Non-pigmented ciliary epithelial cell (primary cell): ENCODE measurements around the gene TOP1.
"Not testable (repeated sequence)": the region's sequence is repeated elsewhere in the genome, so short reads cannot be mapped to it uniquely, and the experiment has no call there.

ENCODE experiments used
- DNase-seq: peaks from one replicate; pipeline ENCODE4 v3.0.0-alpha.2; 2010; ENCODE audit warnings: low read depth

TOP1 gene

DNA sequence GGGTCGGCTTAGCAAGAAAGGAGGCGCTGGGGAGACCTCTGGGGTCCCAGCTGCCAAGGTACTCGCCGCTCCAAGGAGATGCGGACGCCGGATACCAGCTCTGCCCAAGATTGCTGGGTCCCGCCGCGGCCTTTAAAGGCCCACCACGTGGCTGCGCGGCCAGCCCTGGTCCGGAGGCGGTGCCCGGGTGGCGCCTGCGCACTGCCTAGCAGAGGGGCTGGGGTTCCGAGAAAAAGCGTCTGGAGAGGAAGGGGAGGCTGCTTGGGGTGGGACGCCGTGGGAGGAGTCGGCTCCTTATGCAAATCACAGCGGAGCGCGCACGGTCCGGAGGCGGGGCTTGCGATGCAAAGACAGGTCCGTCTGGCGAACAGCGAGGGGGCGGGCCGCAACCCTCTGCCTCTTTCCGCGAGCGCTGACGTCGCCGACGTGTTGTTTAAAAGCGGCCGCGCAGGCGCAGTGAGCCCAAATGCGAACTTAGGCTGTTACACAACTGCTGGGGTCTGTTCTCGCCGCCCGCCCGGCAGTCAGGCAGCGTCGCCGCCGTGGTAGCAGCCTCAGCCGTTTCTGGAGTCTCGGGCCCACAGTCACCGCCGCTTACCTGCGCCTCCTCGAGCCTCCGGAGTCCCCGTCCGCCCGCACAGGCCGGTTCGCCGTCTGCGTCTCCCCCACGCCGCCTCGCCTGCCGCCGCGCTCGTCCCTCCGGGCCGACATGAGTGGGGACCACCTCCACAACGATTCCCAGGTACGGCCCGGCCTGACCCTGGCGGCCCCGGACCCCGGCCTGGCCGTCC is at the start of gene TOP1:
TOP1 (plus strand) TSS at position 464 of the 791 bp plus-strand sequence; CDS start at position 710, 246 bp downstream.
- peak; percentile 99 for DNase-seq

DNA sequence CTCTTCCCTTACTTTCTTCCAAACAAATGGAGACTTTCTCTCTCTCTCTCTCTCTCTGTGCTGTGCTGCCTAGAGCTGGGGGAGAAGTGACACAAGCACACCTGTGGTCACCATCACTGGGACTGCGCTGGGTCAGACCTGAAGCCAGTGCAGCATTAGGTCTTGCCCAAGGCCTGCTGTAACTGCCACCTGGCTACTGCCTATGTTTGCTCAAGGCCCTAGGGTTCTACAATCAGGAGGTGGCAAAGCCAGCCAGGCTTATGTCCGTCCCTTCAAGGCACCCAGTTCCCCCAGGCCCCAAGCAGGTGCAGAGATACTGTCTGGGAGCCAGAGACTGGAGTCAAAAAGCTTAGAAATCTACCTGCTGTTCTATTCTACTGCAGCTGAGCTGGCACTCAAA is 49.4 kb upstream of the TOP1 start:
- no peak for DNase-seq

DNA sequence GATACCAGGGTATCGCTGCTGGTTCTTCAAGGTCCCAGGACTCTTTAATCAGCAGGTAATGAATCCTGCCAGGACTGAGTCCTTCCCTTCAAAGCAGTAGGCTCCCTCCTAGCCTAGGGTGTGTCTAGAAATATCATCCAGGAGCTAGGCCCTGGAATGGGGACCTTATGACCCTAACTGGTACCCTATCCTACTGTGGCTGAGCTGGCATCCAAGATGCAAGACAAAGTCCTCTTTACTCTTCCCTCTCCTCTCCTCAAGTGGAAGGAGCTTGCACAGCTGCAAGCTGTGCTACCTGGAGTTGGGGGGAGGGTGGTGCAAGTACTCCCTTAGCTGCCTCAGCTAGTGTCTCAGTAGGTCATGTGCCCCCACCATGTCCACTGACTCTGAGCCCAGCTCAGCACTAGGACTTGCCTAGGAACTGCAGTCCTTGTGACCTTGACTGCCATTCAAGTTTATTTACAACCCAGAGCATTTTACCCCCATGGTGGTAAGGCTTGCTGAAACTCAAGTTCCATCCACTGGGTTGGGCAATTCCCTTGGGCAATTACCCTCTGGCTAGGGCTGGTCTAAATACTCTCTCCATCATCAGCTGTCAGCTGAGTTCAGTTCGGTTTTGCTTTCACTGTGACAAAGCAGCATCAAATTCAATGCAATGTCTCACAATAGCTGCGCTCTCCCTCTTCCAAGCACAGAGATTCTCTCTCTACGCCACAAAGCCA is 48.4 kb upstream of the TOP1 start:
- DNase-seq, result no peak

DNA sequence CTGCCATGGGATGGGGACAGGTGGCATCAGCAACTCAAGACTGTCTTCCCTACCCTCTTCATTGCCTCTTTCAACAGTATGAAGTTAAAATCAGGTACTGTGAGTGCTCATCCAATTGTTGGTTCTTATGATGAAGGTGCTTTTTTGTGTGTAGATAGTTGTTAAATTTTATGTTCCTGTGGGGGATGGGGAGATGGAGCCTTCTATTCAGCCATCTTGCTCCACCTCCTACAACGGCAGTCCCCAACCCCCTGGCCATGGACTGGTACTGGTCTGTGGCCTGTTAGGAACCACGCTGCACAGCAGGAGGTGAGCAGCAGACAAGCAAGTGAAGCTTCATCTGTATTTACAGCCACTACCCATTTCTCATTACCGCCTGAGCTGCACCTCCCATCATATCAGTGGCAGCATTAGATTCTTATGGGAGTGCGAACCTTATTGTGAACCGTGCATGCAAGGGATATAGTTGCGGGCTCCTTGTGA is 47.8 kb upstream of the TOP1 start:
- no peak for DNase-seq

DNA sequence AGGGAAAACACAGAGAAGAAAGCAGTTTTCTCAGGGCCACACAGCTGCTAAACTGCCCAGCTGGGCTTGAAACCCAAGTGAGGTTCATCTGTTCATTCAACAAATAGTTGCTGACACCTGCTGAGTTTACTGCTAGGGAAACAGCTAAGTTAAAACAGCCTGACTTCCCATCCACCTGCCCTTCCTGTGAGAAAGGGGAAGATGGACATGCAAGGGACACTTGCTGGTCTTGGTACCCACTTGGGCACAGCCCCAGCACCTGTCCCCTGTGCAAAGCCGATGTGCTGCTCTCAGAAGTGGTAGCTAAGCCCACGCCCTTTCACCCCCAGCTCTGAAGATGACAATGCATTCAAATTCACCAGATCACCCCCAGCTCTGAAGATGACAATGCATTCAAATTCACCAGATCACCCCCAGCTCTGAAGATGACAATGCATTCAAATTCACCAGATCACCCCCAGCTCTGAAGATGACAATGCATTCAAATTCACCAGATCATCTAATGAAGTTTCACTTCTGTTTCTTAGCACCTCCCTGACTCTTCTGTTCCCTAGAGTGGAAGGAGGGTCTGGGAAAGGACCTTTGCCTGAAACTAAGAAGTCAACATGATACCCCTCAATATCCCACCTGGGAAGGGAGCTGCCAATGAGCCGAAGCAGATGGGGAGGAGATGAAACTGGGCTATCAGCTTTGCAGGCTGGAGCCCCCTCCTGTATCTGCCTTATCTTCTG is 46.0 kb upstream of the TOP1 start:
- DNase-seq, result no peak

DNA sequence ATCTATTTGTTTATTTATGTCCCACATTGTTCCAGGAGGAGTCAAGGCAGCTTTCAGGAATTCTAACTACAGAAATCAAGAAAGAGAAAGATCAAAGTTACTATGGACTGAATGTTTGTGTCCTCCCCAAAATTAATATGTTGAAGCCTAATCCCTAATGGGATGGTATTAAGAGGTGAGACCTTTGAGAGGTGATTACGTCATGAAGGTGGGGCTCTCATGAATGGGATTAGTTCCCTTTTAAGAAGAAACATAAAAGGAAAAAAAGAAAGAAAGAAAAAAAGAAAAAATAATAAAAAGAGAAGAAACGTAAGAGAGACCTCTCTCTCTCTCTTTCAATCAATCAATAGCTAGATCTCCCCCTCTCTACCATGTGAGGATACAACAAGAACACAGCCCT is 44.7 kb upstream of the TOP1 start:
- DNase-seq, result no peak

DNA sequence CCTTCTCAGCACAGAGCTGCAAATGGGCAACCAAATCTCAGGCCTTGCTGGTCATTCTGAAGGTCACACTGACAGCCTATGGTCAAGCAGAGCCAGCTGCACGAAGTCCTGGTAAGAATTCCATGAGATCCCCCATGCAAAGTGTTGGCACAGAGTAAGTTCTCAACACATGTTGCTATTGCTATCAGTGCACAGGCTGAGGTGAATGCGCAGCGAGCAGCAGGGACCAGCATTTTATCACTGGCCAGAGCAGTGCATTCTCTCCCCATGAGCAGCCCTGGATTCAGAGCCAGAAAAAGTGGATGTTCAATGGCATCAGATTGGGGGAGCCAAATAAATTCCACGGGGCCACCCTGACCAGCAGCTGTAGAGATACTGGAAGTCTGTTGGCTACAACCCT is 44.1 kb upstream of the TOP1 start:
- DNase-seq, result no peak

- no peak for DNase-seq
Measured at GRCh38 chr20:40986774-40987173, 41.8 kb upstream of the TOP1 start.

DNA sequence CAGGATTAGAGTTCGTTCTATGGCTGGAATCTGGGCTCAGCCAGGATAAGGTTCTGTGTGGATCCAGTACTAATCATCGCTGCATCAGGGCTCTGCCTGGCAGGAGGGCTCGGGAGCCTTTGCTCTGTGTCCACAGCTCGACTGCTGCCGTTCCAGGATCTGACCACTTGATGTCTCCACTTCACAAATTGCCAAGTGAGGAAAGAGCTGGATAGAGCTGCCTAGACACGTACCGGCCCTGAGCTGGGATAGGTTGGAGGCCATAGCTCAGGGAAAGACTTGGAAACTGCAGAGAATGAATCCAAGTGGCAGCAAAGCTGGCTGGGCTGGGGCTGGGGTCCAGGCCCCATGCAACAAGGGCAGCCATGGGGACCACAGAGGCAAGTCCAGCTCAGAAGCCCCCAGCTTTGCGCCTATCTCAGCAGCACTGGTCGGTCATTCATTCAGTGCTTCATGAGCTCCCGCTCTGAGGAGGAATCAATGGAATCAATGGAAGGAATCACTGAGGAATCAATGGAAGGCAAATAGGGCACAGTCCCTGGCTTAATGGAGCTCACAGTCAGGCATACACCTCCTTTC is 38.0 kb upstream of the TOP1 start:
- peak; percentile 72 for DNase-seq

GRCh38 chr20:40991181-40991889 is 37.3 kb upstream of the TOP1 start:
- no peak for DNase-seq

GRCh38 chr20:40992349-40993113 is 36.1 kb upstream of the TOP1 start:
- no peak for DNase-seq

DNA sequence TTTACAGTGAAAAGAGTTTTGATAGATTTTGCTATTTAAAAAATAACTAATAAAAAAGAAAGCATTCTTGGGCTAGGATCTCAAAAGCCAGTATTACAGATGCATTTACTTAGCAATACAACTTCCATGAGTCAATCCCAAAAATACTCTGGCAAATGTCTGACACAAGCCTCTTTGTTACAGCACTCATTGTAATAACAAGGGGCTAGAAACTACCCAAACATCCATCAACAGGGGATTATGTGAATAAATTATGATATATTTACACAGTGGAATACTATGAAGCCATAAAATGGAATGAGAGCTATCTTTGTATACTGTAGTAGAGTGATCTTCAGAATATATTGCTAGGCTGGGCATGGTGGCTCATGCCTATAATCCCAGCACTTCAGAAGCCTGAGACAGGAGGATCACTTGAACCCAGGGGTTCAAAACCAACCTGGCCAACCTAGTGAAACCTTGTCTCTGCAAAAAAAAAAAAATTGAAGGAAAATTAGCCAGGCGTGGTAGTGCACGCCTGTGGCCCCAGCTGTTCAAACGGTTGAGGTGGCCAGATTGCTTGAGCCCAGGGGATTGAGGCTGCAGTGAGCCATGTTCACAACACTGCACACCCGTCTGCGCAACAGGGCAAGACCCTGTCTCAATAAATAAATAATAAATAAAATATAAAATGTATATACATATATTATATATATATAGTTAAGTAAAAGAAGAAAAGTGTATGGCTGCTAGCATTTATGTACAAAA is 34.7 kb upstream of the TOP1 start:
- DNase-seq, result no peak

DNA sequence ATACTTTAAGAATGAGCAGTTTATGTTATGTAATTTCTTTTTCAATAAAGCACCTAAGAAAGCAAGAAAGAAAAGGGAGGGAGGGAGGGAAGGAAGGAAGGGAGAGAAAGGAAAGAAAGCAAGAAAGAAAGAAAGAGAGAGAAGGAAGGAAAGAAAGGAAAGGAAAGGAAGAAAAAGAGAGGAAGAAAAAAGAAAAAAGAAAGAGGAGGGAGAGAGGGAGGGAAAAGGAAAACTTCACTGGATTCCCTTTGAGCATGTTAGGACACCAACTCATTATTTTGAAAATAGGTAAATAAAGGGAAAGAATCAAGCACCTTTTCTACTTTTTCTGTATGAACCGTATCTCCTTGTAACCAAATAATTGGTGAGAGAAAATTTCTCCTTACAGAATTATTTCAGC is 32.3 kb upstream of the TOP1 start:
- DNase-seq, result no peak

DNA sequence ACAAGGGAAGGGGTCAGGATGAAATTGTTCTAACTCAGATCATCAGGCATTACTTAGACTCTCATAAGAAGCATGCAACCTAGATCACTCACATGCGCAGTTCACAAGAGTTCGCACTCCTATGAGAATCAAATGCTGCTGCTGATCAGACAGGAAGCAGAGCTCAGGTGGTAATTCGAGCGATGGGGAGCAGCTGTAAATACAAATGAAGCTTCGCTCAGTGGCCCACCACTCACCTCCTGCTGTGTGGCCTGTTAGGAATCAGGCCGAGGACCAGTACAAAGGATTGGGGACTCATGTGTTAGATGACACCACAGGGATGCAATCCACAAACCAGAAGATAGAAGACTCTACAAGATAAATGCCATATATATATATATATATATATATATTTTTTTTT is 31.5 kb upstream of the TOP1 start:
- DNase-seq, result no peak

GRCh38 chr20:40999841-41000240 is 28.8 kb upstream of the TOP1 start:
- no peak for DNase-seq

DNA sequence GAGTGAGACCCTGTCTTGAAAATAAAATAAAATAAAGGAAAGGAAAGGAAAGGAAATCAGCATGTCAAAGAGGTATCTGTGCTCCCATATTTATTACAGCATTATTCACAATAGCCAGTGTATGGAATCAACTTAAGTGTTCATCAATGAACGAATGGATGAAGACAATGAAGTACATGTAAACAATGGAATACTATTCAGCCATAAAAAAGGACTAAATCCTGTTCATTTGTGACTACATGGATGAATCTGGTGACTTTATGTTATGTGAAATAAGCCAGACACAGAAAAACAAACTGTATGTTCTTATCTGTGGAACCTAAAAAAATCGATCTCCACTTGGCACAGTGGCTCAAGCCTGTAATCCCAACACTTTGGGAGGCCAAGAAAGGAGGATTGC is 28.0 kb upstream of the TOP1 start:
- DNase-seq, result no peak

- no peak for DNase-seq
Measured at GRCh38 chr20:41001497-41001896, 27.1 kb upstream of the TOP1 start.

DNA sequence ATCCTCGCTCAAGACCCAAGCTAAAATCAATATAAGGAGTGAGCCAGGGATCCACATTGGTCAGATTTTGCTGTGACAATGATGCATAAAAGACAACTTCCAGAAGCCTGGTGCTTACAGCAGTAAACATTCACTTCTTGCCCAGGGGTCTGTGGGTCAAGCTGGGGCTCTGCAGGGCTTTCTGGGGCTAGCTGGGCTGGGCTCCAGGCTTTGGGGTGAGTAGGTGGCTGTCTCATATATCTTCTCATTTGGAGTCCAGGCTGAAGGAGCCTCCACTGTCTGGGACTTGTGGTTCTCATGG is 25.8 kb upstream of the TOP1 start:
- no peak for DNase-seq

- peak; percentile 96 for DNase-seq
Measured at GRCh38 chr20:41003143-41003935, 25.3 kb upstream of the TOP1 start.

DNA sequence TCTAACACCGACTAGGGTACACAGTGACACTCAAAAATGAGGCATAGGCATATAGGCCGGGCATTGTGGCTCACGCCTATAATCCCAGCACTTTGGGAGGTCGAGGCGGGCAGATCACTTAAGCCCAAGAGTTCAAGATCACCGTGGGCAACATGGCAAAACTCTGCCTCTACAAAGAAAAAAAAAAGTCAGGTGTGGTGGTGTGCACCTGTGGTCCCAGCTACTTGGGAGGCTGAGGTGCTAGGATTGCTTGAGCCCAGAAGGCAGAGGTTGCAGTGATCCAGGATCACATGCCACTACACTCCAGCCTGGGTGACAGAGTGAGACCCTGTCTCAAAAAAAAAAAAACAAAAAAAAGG is 24.7 kb upstream of the TOP1 start:
- DNase-seq, result not testable (repeated sequence)
